Medulla oblongata (tissue), 1 donor: Measurements from ENCODE around the gene GPC6.

ENCODE experiments used
- DNase-seq: peaks from one replicate; pipeline ENCODE4 v3.0.0-alpha.2; 2015; ENCODE audit errors: extremely low spot score

Gene GPC6

DNA sequence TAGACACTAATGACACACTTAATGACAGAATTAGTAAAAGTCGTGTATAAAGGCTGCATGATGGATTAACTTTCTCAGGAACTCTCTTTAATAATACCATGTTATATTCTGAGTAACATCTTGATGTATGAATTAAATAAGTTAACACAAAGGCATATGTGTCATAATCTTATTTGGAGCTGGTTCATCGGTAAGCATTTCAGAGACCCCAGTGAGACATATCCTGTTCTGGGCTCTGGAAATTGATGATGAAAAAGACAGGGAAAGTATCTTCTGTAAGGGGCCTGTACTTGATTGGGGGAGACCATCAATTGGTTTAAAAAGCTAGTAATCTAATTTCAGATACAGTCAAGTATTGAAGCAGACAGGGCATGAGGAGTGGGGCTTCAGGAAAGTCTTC lies 547.9 kb downstream of the GPC6 start:
- no peak for DNase-seq

DNA sequence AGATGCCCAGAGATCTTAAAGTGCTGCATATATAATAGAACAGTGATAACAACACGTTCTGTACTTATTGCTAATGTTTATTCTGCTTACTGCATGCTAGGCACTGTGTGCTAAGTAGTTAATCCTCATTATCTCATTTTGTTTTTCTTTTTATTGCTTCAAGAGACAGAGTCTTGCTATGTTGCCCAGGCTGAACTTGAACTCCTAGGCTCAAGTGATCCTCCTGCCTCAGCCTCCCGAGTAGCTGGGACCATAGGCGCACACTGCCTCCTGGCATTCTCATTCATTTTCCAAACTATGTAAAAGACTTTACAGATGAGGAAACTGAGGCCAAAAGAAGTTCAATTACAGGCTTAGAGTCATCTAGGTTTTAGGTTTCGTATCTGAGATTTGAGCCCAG lies 548.4 kb downstream of the GPC6 start:
- DNase-seq, result no peak

DNA sequence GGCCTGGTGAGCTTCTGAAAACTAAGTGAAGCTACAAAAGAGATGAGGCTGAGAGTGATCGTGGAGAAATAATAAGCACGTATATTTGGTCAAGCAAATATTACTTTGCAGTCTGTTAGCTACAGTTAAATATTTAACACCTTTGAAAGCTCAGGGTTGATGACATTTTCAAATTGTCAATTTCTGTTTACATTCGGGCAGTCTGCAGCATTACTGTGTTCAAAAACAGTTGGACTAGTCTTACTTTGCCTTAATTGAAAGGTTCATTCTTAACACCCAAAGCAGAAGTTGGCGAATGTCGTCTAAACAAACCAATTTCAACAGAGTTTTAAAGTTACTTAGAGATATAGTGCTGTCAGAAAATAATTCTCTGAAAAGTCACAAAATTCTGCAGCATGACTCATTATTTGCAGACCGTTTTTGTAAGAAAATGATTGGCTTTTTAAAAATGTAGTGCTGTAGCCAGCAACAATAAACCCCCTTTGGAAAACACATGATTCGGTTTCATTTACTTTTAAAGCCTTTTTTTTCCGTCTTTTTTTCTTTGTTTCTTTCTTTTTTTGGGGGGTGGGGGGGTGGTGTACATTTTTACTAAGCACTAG lies 549.0 kb downstream of the GPC6 start:
- no peak for DNase-seq

DNA sequence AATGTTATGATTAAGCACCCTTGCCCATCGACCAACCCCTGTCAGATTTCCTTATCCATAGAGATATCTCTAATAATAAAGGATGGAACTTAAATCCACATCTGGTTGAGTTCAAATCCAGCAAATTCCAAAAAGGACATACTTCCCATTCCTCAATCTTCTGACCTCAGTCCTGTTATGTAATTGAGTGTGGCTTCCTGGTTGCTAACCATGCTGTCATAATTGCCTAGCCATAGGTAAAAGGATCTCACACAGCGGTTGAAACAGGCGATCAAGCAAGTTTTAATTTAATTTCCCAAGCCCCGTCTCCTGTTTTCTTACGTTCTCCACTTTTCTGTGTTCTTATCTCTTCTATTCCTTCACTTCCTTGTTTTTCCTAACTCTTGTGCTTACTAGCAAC lies 550.3 kb downstream of the GPC6 start:
- DNase-seq, result no peak

DNA sequence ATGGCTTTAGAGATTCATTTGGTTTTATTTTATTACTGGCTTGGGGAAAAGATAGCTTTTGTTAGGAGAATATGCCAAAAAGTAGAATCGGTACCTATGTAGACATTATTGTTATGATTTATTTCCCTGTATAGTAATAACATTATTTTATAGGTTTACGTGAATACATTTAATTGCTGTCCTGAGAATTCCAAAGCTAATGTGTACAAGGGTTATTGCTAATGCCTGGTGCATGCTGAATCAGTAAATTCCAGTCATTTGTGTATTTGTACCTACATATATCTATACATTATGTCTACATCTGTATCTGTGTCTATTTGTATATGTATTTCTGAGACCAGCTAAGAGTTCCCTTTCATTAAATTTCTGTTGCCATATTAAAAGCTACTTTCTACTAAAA lies 550.9 kb downstream of the GPC6 start:
- no peak for DNase-seq

DNA sequence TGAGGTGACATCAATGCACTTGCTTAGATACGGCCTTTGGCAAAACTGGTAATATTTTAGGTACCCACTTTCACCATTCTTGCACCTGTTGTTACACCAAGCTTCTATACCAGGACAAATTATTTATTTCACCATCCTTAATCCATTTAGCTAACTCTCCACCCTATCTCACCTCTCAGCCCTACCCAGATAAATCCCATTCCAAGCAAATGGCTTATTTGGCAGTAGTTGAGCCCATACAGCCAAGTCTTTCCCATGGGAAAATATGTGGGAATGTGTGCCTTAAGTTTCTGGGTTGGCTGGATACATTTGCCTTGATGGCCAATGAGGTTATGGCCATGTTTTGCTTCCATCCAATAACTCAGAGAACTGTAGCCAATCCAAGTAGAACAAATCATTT lies 551.9 kb downstream of the GPC6 start:
- DNase-seq, result no peak

DNA sequence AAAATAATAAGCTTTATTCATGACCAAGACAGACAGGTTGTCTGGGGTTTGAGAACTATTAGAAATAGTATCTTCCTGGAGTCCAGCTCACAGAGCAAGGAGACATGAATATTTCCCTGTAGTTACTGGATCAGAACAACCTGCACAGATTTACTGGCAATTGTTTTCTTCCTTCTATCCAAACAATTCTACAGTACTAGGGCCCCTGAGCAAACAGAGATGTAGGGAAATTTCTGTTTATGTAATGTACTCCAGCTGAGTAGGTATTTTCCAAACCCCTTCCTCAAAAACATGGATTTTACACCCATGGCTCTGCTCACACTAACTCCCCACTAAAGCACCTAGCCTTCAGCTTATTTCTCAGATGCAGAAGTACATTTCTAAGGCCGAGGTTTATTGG lies 557.6 kb downstream of the GPC6 start:
- no peak for DNase-seq

DNA sequence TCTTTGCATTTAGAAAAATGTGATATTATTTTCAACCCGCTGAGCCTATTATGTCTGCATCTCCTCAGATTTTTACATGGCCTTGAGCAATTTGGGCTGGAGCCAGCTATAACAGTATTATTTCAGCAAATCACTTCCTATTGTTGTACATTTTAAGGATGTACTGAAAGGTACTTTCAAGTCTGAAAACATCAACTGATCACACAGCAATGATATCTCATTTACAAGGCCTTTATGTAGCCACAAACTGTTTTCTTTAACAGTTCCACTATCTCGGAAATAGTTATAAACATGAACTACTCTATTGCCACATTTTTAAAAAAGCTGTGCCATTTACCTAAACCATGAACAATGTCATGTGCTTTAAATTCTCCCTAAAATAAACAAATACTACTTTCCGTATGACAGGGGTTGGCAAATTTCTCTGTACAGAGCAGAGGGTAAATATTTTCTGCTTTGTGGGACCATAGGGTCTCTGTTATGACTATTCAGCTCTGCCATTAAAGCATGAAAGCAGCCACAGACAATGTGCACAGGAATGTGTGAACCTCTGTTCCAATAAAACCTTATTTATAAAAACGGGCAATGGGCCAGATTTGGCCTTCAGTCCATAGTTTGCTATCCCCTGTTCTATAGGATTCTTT lies 560.4 kb downstream of the GPC6 start:
- DNase-seq, result no peak

DNA sequence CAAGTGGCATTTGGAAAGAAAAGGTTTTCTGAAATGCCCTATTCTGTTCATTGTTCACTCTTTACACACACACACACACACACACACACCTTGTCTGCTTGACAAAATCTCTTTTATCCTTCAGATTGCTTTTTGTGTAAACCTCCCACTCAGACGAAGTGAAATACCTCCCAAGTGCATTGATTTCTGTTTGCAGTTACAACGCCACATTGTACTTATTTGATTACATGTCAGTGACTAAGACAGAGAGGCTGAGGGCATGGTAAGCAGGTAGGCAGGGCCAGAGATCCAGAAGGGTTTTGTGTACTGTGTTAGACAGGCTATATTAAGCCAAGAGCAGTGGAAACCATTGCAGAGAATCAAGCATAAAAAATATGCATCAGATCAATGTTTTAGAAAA lies 561.8 kb downstream of the GPC6 start:
- no peak for DNase-seq

DNA sequence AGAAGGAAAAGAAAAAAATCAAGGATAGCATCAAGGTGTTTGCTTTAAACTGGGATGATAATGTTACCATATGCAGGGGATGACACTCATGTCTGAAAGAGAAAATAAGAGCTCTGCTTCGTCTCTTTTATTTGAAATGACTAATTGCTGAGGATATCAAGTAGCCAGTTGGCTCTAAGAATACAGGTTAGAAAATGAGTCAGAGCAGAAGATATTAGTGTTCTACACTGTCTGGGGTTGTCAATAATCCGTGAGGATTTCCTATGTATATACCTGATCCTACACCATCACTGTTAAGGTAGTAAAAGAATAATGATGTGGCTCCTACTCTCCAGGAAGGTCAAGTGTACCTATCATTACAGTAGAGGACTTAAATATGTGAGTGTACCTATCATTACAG lies 562.5 kb downstream of the GPC6 start:
- DNase-seq, result no peak

DNA sequence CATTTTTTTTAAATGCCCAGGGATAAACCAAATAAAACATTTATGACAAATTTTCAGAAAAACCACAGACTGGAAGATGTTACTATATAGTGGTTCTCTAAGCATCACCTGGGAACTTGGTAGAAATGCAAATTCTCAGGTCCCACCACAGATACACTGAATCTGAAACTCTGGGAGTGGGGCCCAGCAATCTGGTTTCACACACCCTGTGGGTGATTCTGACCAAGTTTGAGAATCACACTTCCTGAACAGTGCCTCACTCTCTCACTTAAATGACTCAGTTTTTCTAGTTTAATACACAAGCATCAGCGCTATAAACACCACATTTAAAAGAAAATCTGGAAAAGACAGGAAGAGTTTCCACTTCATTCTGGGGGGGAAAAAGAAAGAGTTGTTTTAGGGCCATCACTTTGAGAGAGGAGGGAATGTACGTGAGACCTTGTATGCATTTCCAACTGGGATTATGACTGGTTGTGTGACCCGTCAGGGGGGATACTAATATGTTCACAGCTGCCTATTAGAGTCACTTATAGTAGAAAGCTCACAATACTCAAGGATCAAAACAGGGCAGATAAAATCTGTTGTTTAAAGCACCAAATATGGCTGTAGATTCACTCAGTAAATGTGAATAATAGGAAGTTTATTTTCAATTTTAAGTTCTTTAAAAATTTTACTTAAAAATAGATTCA lies 567.7 kb downstream of the GPC6 start:
- no peak for DNase-seq

DNA sequence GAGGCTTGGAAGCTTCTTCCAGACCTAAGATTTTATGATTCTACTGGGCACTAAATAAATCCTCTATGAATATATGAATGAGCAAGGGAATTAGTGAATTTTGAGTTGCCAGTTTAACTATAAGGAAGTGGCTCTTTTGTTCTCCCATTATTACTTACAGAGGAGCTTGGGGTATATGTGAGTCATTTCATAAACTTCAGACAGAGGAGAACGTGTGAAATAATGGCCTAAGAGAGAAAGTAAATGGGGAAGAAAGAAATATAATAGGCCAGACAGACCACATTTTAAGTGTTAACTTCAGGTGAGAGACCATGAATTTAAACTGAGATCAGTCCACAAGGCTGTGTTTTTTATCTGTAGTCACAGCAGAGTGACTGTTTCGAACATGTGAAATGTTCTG lies 570.9 kb downstream of the GPC6 start:
- DNase-seq, result no peak

DNA sequence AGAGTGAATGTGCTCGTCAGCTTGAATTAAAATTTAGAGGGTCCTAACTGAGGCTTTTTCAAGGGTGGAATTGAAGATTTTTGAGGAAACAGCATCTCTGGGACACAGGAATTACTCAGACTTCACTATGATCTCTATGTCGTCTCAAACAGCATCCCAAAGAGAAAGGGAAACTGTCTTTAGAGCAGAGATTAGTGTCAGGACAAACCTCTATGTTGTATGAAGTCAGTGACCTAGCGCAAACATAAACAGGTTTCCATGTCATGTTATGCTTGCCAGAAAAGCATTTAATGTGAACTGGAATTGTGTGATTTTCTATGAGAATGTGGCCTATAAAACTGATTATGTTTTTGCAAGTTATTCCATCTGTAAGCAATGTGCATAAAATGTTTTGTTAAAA lies 573.7 kb downstream of the GPC6 start:
- DNase-seq, result no peak

DNA sequence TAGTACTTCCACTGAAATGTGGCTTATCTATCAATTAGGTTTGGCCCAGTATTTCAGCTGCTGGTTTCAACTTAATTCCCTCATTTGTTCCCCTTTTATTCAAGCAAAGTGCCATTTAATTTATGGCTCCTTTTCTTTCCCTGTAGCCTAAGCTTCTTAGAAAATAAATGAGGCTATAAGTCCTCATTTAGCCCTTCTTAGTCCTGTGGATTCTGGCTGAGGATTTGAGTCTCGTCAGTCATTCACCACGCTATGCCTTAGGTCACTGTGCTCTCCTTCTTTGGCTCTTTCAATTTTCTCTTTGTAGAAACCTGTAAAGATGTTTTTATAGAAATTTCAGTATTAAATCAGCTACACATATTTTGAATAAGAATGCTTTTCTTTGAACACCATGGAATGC lies 579.1 kb downstream of the GPC6 start:
- DNase-seq, result no peak

DNA sequence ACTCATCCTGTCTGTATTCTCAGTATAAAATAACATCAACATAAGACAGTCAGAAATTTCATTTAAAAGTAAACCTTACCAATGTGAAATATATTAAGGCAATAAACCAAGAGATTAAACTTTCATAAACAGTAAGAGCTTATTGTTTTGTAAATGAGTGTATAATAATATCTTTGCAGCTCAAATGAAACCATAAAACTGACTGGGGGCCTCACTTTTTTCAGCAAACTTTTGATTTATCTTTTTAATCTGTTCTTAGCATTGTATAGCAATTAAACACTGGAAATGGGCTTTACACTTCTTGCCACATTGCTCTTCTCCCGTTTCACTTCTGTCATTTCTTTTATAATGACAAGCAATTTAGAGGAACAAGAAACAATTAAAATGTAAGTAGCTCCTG lies 580.3 kb downstream of the GPC6 start:
- DNase-seq, result no peak

DNA sequence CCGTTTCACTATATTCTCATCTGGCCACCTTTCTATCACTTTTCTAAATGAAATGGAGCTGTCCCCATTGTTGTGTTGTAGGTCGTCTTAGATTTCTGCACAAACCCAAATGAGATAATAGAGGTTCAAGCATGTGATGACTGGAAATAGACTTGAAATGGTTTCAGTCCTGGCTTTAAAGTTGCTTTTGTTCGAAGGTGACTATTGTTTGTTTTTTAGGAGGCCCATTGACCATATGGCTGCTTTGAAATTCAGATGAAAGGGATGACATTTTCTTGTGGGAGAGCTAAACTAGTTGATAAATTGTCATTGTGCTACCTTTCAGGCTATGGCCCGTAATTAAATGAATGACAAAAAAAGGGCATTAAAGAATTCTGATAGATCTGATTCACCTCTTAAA lies 583.7 kb downstream of the GPC6 start:
- no peak for DNase-seq

DNA sequence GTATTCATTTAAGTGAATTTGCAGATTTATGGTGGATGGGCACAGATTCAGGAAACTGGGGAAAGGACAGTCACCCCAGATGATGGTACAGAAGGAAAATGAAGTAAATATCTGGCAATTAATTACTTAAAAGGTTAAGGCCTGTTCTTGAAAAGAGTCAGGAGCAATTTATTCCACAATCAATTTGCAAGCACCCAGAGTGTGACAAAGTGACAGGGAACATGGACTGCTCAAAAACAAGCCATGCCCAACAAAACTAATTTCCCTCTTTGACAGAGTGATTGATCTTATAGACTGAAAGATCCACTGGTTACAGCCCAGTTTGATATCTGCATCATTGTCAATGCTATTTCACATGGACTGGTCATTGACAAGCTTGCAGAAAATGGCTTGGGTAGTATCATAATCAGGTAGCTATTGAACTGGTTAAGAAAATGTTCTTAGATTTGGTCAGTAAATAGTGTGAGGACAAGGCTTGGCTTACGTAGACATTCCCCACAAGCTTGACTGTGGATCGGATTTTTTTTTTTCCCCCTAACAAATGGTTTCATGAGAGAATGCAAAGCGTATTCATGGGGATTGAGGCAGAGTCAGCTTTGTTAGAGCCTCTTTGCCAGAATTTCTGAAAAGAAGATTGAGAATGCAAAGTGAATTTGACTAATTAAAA lies 584.6 kb downstream of the GPC6 start:
- DNase-seq, result no peak

DNA sequence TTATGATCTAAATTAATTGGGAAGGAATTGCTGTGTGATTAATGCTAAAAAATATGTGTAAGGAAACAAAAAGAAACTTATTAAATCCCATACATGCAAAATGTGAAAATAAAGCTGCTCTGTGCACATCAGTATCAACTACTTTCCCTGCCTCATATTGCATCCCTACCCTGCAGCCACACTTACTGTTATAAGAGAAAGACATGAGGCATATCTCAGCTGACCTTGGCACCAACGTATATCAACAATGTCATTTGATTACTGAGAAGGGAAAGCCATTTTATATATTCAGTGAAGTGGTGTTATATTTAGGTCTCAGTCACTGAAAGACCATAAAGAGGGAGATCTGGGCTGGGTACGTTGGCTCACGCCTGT lies 585.1 kb downstream of the GPC6 start:
- DNase-seq, result no peak

DNA sequence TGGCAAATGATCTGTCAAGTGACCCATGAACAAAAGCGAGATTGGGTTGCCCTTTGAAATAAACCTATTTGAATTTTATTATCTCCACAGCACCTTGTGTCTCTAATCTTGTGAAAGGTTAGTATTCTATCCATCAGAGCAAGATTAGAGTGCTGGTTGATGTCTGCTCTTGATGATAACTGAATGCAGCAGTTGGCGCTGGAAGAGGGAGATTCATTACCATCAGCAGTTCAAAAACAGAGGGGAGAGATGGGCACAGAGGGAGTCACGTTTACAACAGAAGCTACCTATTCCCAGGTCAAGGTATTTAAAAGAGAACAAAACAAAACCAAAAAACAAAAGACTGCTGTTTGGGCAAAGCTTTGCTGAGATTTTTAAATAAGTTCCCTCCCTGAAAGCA lies 588.1 kb downstream of the GPC6 start:
- no peak for DNase-seq

DNA sequence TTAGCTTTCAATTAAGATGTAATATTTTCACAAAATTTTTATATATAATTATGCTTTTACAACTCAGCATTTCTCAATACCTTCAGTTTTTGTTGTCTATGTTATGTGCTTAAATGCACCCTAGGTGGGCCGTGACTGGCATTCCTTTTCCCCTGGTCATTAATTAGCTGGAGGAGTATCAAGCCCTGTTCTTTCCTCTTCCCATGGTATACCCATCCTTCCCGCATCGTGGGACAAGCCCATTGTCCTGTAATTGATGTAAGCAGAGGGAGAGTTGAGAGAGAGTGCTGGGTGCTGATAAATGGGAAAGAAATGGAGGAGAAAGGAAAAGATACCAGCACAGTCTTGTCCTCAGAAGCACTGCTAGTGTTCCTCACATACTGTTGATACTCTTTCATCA lies 591.7 kb downstream of the GPC6 start:
- no peak for DNase-seq

DNA sequence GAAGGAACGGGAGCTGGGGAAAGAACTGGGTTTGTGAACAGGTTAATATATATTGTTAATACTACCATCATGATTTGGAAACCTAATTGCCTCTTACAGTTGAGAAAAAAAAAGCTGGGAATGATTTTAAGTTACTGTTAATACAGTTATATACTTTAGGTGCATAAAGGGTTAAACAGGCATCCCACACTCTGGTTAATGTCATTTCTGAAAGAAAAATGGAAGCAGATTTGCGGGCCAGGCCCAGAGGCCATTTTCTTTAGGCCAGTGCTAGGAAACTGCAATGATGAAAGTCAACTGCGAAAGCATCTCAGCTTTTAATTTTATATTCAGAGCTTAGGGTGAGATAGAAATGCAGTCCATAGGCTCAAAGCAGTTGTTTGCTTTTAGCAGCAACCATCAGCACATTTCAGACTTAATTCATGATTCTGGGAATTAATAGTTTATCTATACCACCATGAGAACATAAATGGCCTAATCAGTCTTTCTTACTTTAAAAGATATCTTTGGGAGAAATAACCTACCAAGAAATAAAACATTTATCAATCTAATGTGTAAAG lies 592.8 kb downstream of the GPC6 start:
- no peak for DNase-seq

DNA sequence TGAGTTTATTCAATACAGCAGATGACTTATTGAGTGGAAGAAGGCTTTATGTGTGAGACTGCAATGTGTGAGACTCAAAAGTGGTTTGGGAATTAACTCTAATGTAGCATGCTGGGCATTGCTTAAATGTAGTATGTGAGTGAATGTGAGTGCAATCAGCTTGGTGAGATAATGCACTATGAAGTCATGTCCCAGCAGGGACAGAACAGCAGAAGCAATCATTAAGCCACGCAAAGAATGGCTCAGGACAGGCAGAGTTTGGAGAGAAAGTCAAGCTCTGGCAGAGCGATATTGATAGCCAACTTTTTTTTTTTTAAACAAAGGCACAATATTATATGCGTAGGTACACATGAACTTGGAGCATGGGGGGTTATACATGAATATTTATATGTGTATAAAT lies 597.7 kb downstream of the GPC6 start:
- no peak for DNase-seq

DNA sequence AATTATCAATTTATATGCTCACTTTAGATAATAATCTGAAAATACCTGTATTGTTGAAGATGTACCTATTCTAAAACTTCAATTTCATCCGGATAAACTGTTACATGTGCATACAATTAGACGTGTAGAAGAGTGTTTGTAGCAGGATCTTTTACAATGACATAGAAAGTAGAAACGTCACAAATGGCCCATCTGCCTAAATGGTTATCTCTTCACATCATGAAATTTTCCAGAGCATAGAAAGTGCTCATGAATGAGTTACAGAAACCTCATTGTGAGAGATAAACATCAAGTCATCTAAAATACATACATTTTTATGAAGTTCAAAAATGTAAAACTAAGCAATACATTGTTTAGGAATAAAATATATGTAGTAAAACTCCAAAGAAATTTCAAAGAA lies 607.4 kb downstream of the GPC6 start:
- DNase-seq, result no peak
